Measurements from ENCODE around the gene LRP4. TPM values are rescaled to one million over a fixed set of nuclear protein-coding genes. Genes with fewer than 3 reads are reported as not detected.

Gene LRP4
- total RNA-seq, 1 donor from 2014 or later = 24.5 TPM

GRCh38 chr11:46855863-46856262, 62.5 kb downstream of the LRP4 start:
- no peak for DNase-seq (ENCODE audit: low read depth, low spot score)
- Mint-ChIP-seq H3K9me3 (peaks cover 3% of the 10 kb centered on the region), H3K4me1 (peaks cover 14% of the 10 kb centered on the region), H3K4me3 (no peak overlapping the region), H3K27ac (ENCODE audit: unreplicated experiment) (no peak overlapping the region), H3K36me3 (ENCODE audit: low read depth) (peaks cover 5% of the 10 kb centered on the region), H3K27me3 (ENCODE audit: low read depth) (no peaks in the 10 kb centered on the region)
- no peak for TF ChIP-seq CTCF (conservative IDR thresholded peaks at IDR 0.05)

GRCh38 chr11:46855167-46855566, 63.2 kb downstream of the LRP4 start:
- Mint-ChIP-seq H3K4me1 (peaks cover 14% of the 10 kb centered on the region), H3K9me3 (peaks cover 3% of the 10 kb centered on the region), H3K27ac (ENCODE audit: unreplicated experiment) (no peak overlapping the region), H3K4me3 (no peak overlapping the region), H3K27me3 (ENCODE audit: low read depth) (no peaks in the 10 kb centered on the region), H3K36me3 (ENCODE audit: low read depth) (peaks cover 5% of the 10 kb centered on the region)
- no peak for TF ChIP-seq CTCF (conservative IDR thresholded peaks at IDR 0.05)
- no peak for DNase-seq (ENCODE audit: low read depth, low spot score)

GRCh38 chr11:46850829-46851380, 67.4 kb downstream of the LRP4 start:
- DNase-seq (ENCODE audit: low read depth, low spot score) = no peak
- no peaks in the 10 kb centered on the region for H3K36me3 Mint-ChIP-seq (ENCODE audit: low read depth)
- peak overlapping the region; percentile 39 for H3K4me3 Mint-ChIP-seq

GRCh38 chr11:46849631-46850030, 68.7 kb downstream of the LRP4 start:
- no peaks in the 10 kb centered on the region for H3K36me3 Mint-ChIP-seq (ENCODE audit: low read depth)
- no peak for TF ChIP-seq CTCF (conservative IDR thresholded peaks at IDR 0.05)
- no peak overlapping the region for H3K27ac Mint-ChIP-seq (ENCODE audit: unreplicated experiment)
- H3K27me3 Mint-ChIP-seq (ENCODE audit: low read depth) = no peaks in the 10 kb centered on the region
- H3K4me3 Mint-ChIP-seq = no peak overlapping the region
- peaks cover 3% of the 10 kb centered on the region for H3K9me3 Mint-ChIP-seq
- DNase-seq (ENCODE audit: low read depth, low spot score) = no peak
- peaks cover 34% of the 10 kb centered on the region for H3K4me1 Mint-ChIP-seq

More at GRCh38 chr11:46850829-46851380, 67.4 kb downstream of the LRP4 start:
- Mint-ChIP-seq H3K27me3 (ENCODE audit: low read depth) (no peaks in the 10 kb centered on the region), H3K27ac (ENCODE audit: unreplicated experiment) (no peak overlapping the region), H3K4me1 (peaks cover 25% of the 10 kb centered on the region), H3K9me3 (peaks cover 3% of the 10 kb centered on the region)
- no peak for TF ChIP-seq CTCF (conservative IDR thresholded peaks at IDR 0.05)

- peaks cover 42% of the 10 kb centered on the region for H3K4me1 Mint-ChIP-seq
- no peak for TF ChIP-seq CTCF (conservative IDR thresholded peaks at IDR 0.05)
- H3K27me3 Mint-ChIP-seq (ENCODE audit: low read depth) = no peaks in the 10 kb centered on the region
- peaks cover 3% of the 10 kb centered on the region for H3K9me3 Mint-ChIP-seq
- no peak for DNase-seq (ENCODE audit: low read depth, low spot score)
- peak overlapping the region; percentile 100 for H3K4me3 Mint-ChIP-seq
- no peaks in the 10 kb centered on the region for H3K36me3 Mint-ChIP-seq (ENCODE audit: low read depth)
- H3K27ac Mint-ChIP-seq (ENCODE audit: unreplicated experiment) = peak overlapping the region; percentile 98
Measured at GRCh38 chr11:46846510-46846830, 71.9 kb downstream of the LRP4 start.
